Measurements from ENCODE around the gene GAD1. TPM values are rescaled to one million over a fixed set of nuclear protein-coding genes. Genes with fewer than 3 reads are reported as not detected.

Gene GAD1
- total RNA-seq, 1 donor from 2014 or later, result 5.3 TPM

- Mint-ChIP-seq H3K4me1 (ENCODE audit: low read depth) (peaks cover 16% of the 10 kb centered on the region), H3K36me3 (ENCODE audit: low read depth) (peaks cover 5% of the 10 kb centered on the region), H3K27me3 (ENCODE audit: insufficient read depth) (peaks cover 3% of the 10 kb centered on the region), H3K27ac (no peak overlapping the region), H3K4me3 (no peak overlapping the region), H3K9me3 (no peaks in the 10 kb centered on the region)
- intact Hi-C loops (cut with micrococcal nuclease), result no loop called here
- no peak for DNase-seq (ENCODE audit: low spot score)
Observed at GRCh38 chr2:170840717-170841210, 24.1 kb downstream of the GAD1 start.

GRCh38 chr2:170842785-170843184 is 26.1 kb downstream of the GAD1 start:
- peaks cover 16% of the 10 kb centered on the region for H3K4me1 Mint-ChIP-seq (ENCODE audit: low read depth)
- H3K27ac Mint-ChIP-seq, result no peak overlapping the region
- peaks cover 5% of the 10 kb centered on the region for H3K36me3 Mint-ChIP-seq (ENCODE audit: low read depth)
- no peak overlapping the region for H3K4me3 Mint-ChIP-seq
- no peaks in the 10 kb centered on the region for H3K9me3 Mint-ChIP-seq
- intact Hi-C loops (cut with micrococcal nuclease), result no loop called here
- DNase-seq (ENCODE audit: low spot score), result no peak
- H3K27me3 Mint-ChIP-seq (ENCODE audit: insufficient read depth), result peaks cover 5% of the 10 kb centered on the region

- H3K4me3 Mint-ChIP-seq, result peak overlapping the region; percentile 37
- no peak overlapping the region for H3K27ac Mint-ChIP-seq
- H3K4me1 Mint-ChIP-seq (ENCODE audit: low read depth), result peaks cover 16% of the 10 kb centered on the region
- peaks cover 5% of the 10 kb centered on the region for H3K36me3 Mint-ChIP-seq (ENCODE audit: low read depth)
- H3K27me3 Mint-ChIP-seq (ENCODE audit: insufficient read depth), result peaks cover 2% of the 10 kb centered on the region
- DNase-seq (ENCODE audit: low spot score), result no peak
- intact Hi-C loops (cut with micrococcal nuclease), result loop anchor here (2.0 kb wide), 1 partner anchor 29 kb away; no protein-coding TSS in a partner anchor
- H3K9me3 Mint-ChIP-seq, result no peaks in the 10 kb centered on the region
Observed at GRCh38 chr2:170843656-170844055, 27.0 kb downstream of the GAD1 start.

DNA sequence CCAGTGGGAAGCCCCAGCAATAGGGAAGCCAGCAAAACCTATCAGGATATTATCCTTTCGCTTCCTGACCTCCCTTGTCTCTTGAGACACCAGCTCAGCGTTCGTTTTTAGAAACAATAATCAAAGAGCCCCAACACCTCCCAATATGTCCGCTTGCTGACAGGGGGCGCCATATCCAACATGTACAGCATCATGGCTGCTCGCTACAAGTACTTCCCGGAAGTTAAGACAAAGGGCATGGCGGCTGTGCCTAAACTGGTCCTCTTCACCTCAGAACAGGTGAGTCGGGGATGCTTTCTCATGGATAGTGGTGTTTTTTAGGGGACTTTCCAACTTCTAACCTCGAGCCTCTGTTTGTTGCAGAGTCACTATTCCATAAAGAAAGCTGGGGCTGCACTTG is 28.7 kb downstream of the GAD1 start:
- Mint-ChIP-seq H3K4me1 (ENCODE audit: low read depth) (peaks cover 16% of the 10 kb centered on the region), H3K4me3 (no peak overlapping the region), H3K36me3 (ENCODE audit: low read depth) (peaks cover 2% of the 10 kb centered on the region), H3K27ac (no peak overlapping the region), H3K9me3 (no peaks in the 10 kb centered on the region), H3K27me3 (ENCODE audit: insufficient read depth) (peaks cover 2% of the 10 kb centered on the region)
- no peak for DNase-seq (ENCODE audit: low spot score)
- intact Hi-C loops (cut with micrococcal nuclease), result loop anchor here (2.0 kb wide), 1 partner anchor 27 kb away; no protein-coding TSS in a partner anchor

GRCh38 chr2:170846314-170846713 is 29.6 kb downstream of the GAD1 start:
- intact Hi-C loops (cut with micrococcal nuclease), result no loop called here
- H3K27me3 Mint-ChIP-seq (ENCODE audit: insufficient read depth), result peaks cover 2% of the 10 kb centered on the region
- H3K4me1 Mint-ChIP-seq (ENCODE audit: low read depth), result peaks cover 16% of the 10 kb centered on the region
- H3K36me3 Mint-ChIP-seq (ENCODE audit: low read depth), result peaks cover 2% of the 10 kb centered on the region
- H3K27ac Mint-ChIP-seq, result no peak overlapping the region
- no peak overlapping the region for H3K4me3 Mint-ChIP-seq
- no peaks in the 10 kb centered on the region for H3K9me3 Mint-ChIP-seq
- no peak for DNase-seq (ENCODE audit: low spot score)

GRCh38 chr2:170847716-170848115 is 31.0 kb downstream of the GAD1 start:
- H3K27me3 Mint-ChIP-seq (ENCODE audit: insufficient read depth), result peaks cover 2% of the 10 kb centered on the region
- no peak for DNase-seq (ENCODE audit: low spot score)
- peaks cover 15% of the 10 kb centered on the region for H3K4me1 Mint-ChIP-seq (ENCODE audit: low read depth)
- H3K9me3 Mint-ChIP-seq, result no peaks in the 10 kb centered on the region
- H3K27ac Mint-ChIP-seq, result no peak overlapping the region
- intact Hi-C loops (cut with micrococcal nuclease), result no loop called here
- no peaks in the 10 kb centered on the region for H3K36me3 Mint-ChIP-seq (ENCODE audit: low read depth)
- no peak overlapping the region for H3K4me3 Mint-ChIP-seq

GRCh38 chr2:170848587-170848986 is 31.9 kb downstream of the GAD1 start:
- Mint-ChIP-seq H3K9me3 (no peaks in the 10 kb centered on the region), H3K4me1 (ENCODE audit: low read depth) (peaks cover 6% of the 10 kb centered on the region)

GRCh38 chr2:170850251-170850650 is 33.6 kb downstream of the GAD1 start:
- intact Hi-C loops (cut with micrococcal nuclease), result no loop called here
- Mint-ChIP-seq H3K9me3 (no peaks in the 10 kb centered on the region), H3K27me3 (ENCODE audit: insufficient read depth) (peaks cover 4% of the 10 kb centered on the region), H3K27ac (no peak overlapping the region), H3K36me3 (ENCODE audit: low read depth) (no peaks in the 10 kb centered on the region), H3K4me1 (ENCODE audit: low read depth) (no peaks in the 10 kb centered on the region), H3K4me3 (no peak overlapping the region)
- no peak for DNase-seq (ENCODE audit: low spot score)

More at GRCh38 chr2:170848587-170848986, 31.9 kb downstream of the GAD1 start:
- intact Hi-C loops (cut with micrococcal nuclease), result no loop called here
- no peaks in the 10 kb centered on the region for H3K36me3 Mint-ChIP-seq (ENCODE audit: low read depth)
- H3K27ac Mint-ChIP-seq, result no peak overlapping the region
- no peak for DNase-seq (ENCODE audit: low spot score)
- peaks cover 4% of the 10 kb centered on the region for H3K27me3 Mint-ChIP-seq (ENCODE audit: insufficient read depth)
- no peak overlapping the region for H3K4me3 Mint-ChIP-seq

DNA sequence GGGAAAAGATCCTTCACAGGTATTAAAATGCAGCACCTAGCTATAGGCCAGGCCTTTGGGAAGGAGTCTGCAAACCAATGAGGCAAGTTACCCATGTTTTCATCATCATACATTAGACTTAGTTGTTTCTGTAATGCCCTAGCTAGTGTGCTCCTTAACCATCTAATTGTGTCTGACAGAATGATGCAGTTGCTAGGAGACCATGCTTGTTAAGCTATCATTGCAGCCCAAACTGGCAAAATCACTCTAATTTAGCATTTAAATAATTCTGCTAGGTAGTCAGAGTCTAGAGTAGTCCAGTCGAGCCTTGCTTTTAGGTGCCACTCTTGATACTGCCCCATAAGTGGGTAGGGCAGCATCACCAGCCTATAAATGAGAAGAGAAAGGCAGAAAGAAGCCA is 34.9 kb downstream of the GAD1 start:
- no peaks in the 10 kb centered on the region for H3K36me3 Mint-ChIP-seq (ENCODE audit: low read depth)
- intact Hi-C loops (cut with micrococcal nuclease), result no loop called here
- no peak overlapping the region for H3K27ac Mint-ChIP-seq
- peaks cover 4% of the 10 kb centered on the region for H3K27me3 Mint-ChIP-seq (ENCODE audit: insufficient read depth)
- no peaks in the 10 kb centered on the region for H3K4me1 Mint-ChIP-seq (ENCODE audit: low read depth)
- no peak overlapping the region for H3K4me3 Mint-ChIP-seq
- no peak for DNase-seq (ENCODE audit: low spot score)
- no peaks in the 10 kb centered on the region for H3K9me3 Mint-ChIP-seq

GRCh38 chr2:170856066-170856465 is 39.4 kb downstream of the GAD1 start:
- DNase-seq (ENCODE audit: low spot score), result no peak
- no peaks in the 10 kb centered on the region for H3K9me3 Mint-ChIP-seq
- no peak overlapping the region for H3K27ac Mint-ChIP-seq

GRCh38 chr2:170862286-170862902 is 45.7 kb downstream of the GAD1 start:
- Mint-ChIP-seq H3K9me3 (no peaks in the 10 kb centered on the region), H3K27me3 (ENCODE audit: insufficient read depth) (peaks cover 18% of the 10 kb centered on the region), H3K36me3 (ENCODE audit: low read depth) (no peaks in the 10 kb centered on the region), H3K4me1 (ENCODE audit: low read depth) (no peaks in the 10 kb centered on the region), H3K4me3 (no peak overlapping the region), H3K27ac (no peak overlapping the region)
- DNase-seq (ENCODE audit: low spot score), result no peak
- intact Hi-C loops (cut with micrococcal nuclease), result no loop called here

More at GRCh38 chr2:170856066-170856465, 39.4 kb downstream of the GAD1 start:
- Mint-ChIP-seq H3K4me1 (ENCODE audit: low read depth) (no peaks in the 10 kb centered on the region), H3K36me3 (ENCODE audit: low read depth) (peaks cover 2% of the 10 kb centered on the region), H3K4me3 (no peak overlapping the region), H3K27me3 (ENCODE audit: insufficient read depth) (peaks cover 9% of the 10 kb centered on the region)
- intact Hi-C loops (cut with micrococcal nuclease), result no loop called here

GRCh38 chr2:170863087-170863486 is 46.4 kb downstream of the GAD1 start:
- H3K36me3 Mint-ChIP-seq (ENCODE audit: low read depth), result no peaks in the 10 kb centered on the region
- peaks cover 18% of the 10 kb centered on the region for H3K27me3 Mint-ChIP-seq (ENCODE audit: insufficient read depth)

DNA sequence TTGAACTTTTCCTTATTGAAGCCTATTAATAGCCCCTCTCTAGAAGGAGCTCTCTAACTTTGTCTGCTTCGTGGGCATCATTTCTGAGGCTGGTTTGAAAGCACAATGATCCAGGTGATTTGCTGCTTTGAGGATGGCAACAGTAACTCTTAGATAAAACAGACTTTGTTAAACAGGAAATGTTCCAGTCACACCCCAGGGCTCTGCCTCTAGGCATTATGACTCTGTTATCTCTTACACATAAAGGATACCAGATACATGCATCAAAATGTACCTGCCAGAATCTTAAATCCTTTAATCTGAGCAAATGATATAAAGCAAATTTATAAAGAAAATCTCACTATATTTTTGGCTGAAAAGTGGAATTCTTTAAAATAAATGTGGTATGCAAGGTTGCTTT is 52.3 kb downstream of the GAD1 start:
- no peaks in the 10 kb centered on the region for H3K9me3 Mint-ChIP-seq
- intact Hi-C loops (cut with micrococcal nuclease), result no loop called here
- no peak overlapping the region for H3K4me3 Mint-ChIP-seq
- H3K4me1 Mint-ChIP-seq (ENCODE audit: low read depth), result peaks cover 10% of the 10 kb centered on the region
- H3K27ac Mint-ChIP-seq, result no peak overlapping the region
- DNase-seq (ENCODE audit: low spot score), result no peak
- peaks cover 15% of the 10 kb centered on the region for H3K27me3 Mint-ChIP-seq (ENCODE audit: insufficient read depth)
- H3K36me3 Mint-ChIP-seq (ENCODE audit: low read depth), result no peaks in the 10 kb centered on the region

More at GRCh38 chr2:170863087-170863486, 46.4 kb downstream of the GAD1 start:
- intact Hi-C loops (cut with micrococcal nuclease), result no loop called here
- Mint-ChIP-seq H3K4me3 (no peak overlapping the region), H3K27ac (no peak overlapping the region), H3K4me1 (ENCODE audit: low read depth) (no peaks in the 10 kb centered on the region), H3K9me3 (no peaks in the 10 kb centered on the region)
- no peak for DNase-seq (ENCODE audit: low spot score)

All from activated T-helper 1 cell treated with anti-CD3 and anti-CD28 coated beads, Interleukin-12 subunit alpha, Interleukin-12 subunit beta, Interleukin-2, Interleukin-4 antibody, amounts not matched to agents 30 ng/mL and 10 ng/mL and 1 ng/mL, durations not matched to agents 14 hours and 24 hours and 36 hours (primary cell).